ENCODE measurements around the gene ABCA7. TPM values are rescaled to one million over a fixed set of nuclear protein-coding genes. Genes with fewer than 3 reads are reported as not detected.
"Not testable (repeated sequence)": the region's sequence is repeated elsewhere in the genome, so short reads cannot be mapped to it uniquely, and the experiment has no call there.

Gene ABCA7
- total RNA-seq, 1 experiment from 2014 or later: 2.3 TPM

GRCh38 chr19:1112268-1113029 is 72.5 kb downstream of the ABCA7 start:
- DNase-seq (ENCODE audit: low read depth, low spot score): no peak
- in situ Hi-C loops (cut with HindIII; ENCODE audit: low pct_unique_long_range_greater_than_20kb, low sequenced_read_pairs): no loop called here

DNA sequence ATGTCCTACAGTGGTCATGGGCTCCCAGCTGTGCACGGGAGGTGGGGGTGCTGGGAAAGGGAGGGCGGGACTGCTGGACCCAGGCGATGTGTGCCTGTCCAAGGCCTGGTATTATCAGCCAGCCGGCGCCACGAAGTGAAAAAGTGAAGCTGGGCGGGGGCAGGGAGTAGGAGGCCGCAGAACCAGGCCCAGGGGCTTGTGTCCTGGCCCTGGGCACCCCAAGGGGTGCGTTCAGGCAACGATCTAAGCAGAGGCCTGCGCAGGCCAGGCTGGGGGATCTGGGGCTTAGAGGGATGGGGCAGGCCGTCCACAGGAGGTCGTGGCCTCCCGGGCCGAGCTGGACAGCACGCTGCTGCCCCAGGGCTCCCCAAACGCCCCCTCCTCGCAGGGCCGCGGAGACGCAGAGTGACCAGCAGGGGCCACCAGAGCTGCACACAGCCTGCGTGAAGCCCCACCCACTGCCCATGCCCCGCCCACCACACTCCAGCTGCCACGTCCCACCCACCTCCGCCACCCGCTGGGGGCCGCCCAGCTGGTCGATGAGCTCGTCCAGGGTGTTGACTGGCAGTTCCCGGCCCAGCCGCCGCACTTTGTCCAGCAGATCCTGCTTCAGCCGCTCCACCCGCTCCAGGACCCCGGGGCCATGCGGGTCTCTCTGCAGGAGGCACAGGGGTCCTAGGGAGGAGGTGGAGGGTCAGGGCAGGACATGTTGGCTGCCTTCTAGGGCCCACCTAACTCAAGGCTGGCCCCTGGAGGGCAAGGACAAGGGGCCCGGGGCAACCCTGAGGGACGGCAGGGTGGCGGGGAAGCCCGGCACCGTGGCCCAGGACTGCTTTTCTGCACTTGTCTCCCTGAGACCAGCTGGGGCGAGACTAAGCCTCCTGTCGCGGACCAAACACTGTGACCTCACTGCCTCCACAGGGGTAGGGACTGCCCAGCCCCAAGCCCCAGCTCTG is 73.4 kb downstream of the ABCA7 start:
- peak; percentile 84 for DNase-seq (ENCODE audit: low read depth, low spot score)
- in situ Hi-C loops (cut with HindIII; ENCODE audit: low pct_unique_long_range_greater_than_20kb, low sequenced_read_pairs): no loop called here

- DNase-seq (ENCODE audit: low read depth, low spot score): no peak
- in situ Hi-C loops (cut with HindIII; ENCODE audit: low pct_unique_long_range_greater_than_20kb, low sequenced_read_pairs): no loop called here
These were observed 74.1 kb downstream of the ABCA7 start for GRCh38 chr19:1113986-1114483.

GRCh38 chr19:1114728-1115127 is 74.8 kb downstream of the ABCA7 start:
- in situ Hi-C loops (cut with HindIII; ENCODE audit: low pct_unique_long_range_greater_than_20kb, low sequenced_read_pairs); DNase-seq (ENCODE audit: low read depth, low spot score): not testable (repeated sequence)

Small RNA genes lying within 50 kb of the gene (small RNA-seq; reads per million reads assigned to genes)
- gene RNU6-2: 0.27 to 0.81 reads per million in 2 experiments

Other genes starting within 250 kb of the ABCA7 start
- gene PTBP1, start 242.7 kb upstream of the ABCA7 start, total RNA-seq (2014; rRNA removed; shearing (Covaris generic)): 124 and 140 TPM in 2 replicates
- gene PLPPR3, start 218.2 kb upstream of the ABCA7 start, total RNA-seq (2014; rRNA removed; shearing (Covaris generic)): 1.4 and 1.8 TPM in 2 replicates
- gene AZU1, start 212.3 kb upstream of the ABCA7 start, total RNA-seq (2014; rRNA removed; shearing (Covaris generic)): not detected in 2 replicates
- gene PRTN3, start 199.1 kb upstream of the ABCA7 start, total RNA-seq (2014; rRNA removed; shearing (Covaris generic)): not detected in 2 replicates
- not detected in 2 replicates for gene ELANE, start 187.8 kb upstream of the ABCA7 start, total RNA-seq (2014; rRNA removed; shearing (Covaris generic))
- 1.4 and 4.3 TPM in 2 replicates for gene CFD, start 180.4 kb upstream of the ABCA7 start, total RNA-seq (2014; rRNA removed; shearing (Covaris generic))
- gene MED16, start 146.9 kb upstream of the ABCA7 start, total RNA-seq (2014; rRNA removed; shearing (Covaris generic)): 3.2 and 3.9 TPM in 2 replicates
- gene RNU6-9, start 146.6 kb upstream of the ABCA7 start, total RNA-seq (2014; rRNA removed; shearing (Covaris generic)): not detected in 2 replicates
- 20.0 and 21.0 TPM in 2 replicates for gene R3HDM4, start 126.9 kb upstream of the ABCA7 start, total RNA-seq (2014; rRNA removed; shearing (Covaris generic))
- gene KISS1R, start 122.8 kb upstream of the ABCA7 start, total RNA-seq (2014; rRNA removed; shearing (Covaris generic)): not detected in 2 replicates
- gene ARID3A, start 114.1 kb upstream of the ABCA7 start, total RNA-seq (2014; rRNA removed; shearing (Covaris generic)): 4.1 and 6.6 TPM in 2 replicates
- gene WDR18, start 55.8 kb upstream of the ABCA7 start, total RNA-seq (2014; rRNA removed; shearing (Covaris generic)): 24.4 and 36.1 TPM in 2 replicates
- 0.03 TPM in 1 of 2 replicates, not detected in the other for gene GRIN3B, start 39.7 kb upstream of the ABCA7 start, total RNA-seq (2014; rRNA removed; shearing (Covaris generic))
- gene TMEM259, start 19.0 kb upstream of the ABCA7 start, total RNA-seq (2014; rRNA removed; shearing (Covaris generic)): 44.8 and 51.8 TPM in 2 replicates
- gene RNU6-2, start 18.6 kb upstream of the ABCA7 start, total RNA-seq (2014; rRNA removed; shearing (Covaris generic)): not detected in 2 replicates
- 11.7 and 12.1 TPM in 2 replicates for gene CNN2, start 13.5 kb upstream of the ABCA7 start, total RNA-seq (2014; rRNA removed; shearing (Covaris generic))
- gene ARHGAP45, start 27.1 kb downstream of the ABCA7 start, total RNA-seq (2014; rRNA removed; shearing (Covaris generic)): 3.3 and 4.9 TPM in 2 replicates
- 132 and 150 TPM in 2 replicates for gene POLR2E, start 55.3 kb downstream of the ABCA7 start, total RNA-seq (2014; rRNA removed; shearing (Covaris generic))
- 252 and 258 TPM in 2 replicates for gene GPX4, start 63.9 kb downstream of the ABCA7 start, total RNA-seq (2014; rRNA removed; shearing (Covaris generic))
- gene SBNO2, start 134.2 kb downstream of the ABCA7 start, total RNA-seq (2014; rRNA removed; shearing (Covaris generic)): 18.8 and 21.1 TPM in 2 replicates
- 44.2 and 47.8 TPM in 2 replicates for gene STK11, start 165.7 kb downstream of the ABCA7 start, total RNA-seq (2014; rRNA removed; shearing (Covaris generic))
- 2.3 and 3.7 TPM in 2 replicates for gene CBARP, start 197.9 kb downstream of the ABCA7 start, total RNA-seq (2014; rRNA removed; shearing (Covaris generic))
- gene ATP5F1D, start 201.6 kb downstream of the ABCA7 start, total RNA-seq (2014; rRNA removed; shearing (Covaris generic)): 30.3 and 36.6 TPM in 2 replicates
- 4.6 and 8.8 TPM in 2 replicates for gene MIDN, start 208.5 kb downstream of the ABCA7 start, total RNA-seq (2014; rRNA removed; shearing (Covaris generic))
- 93.9 and 95.0 TPM in 2 replicates for gene CIRBP, start 229.2 kb downstream of the ABCA7 start, total RNA-seq (2014; rRNA removed; shearing (Covaris generic))
- gene FAM174C, start 235.4 kb downstream of the ABCA7 start, total RNA-seq (2014; rRNA removed; shearing (Covaris generic)): 81.1 and 89.7 TPM in 2 replicates
- gene EFNA2, start 245.8 kb downstream of the ABCA7 start, total RNA-seq (2014; rRNA removed; shearing (Covaris generic)): 0.37 and 1.5 TPM in 2 replicates

Measured in SK-MEL-5 (cell line).